Measurements from ENCODE around the gene CCNL2.
"Not testable (repeated sequence)": the region's sequence is repeated elsewhere in the genome, so short reads cannot be mapped to it uniquely, and the experiment has no call there.

The CCNL2 gene

GRCh38 chr1:1397839-1398523 is 1.2 kb downstream of the CCNL2 start:
- DNase-seq = no peak

- no peak for DNase-seq
These were observed 4.0 kb downstream of the CCNL2 start for GRCh38 chr1:1395166-1395565.

GRCh38 chr1:1394116-1394515 is 5.0 kb downstream of the CCNL2 start:
- no peak for DNase-seq

- no peak for DNase-seq
These were observed 5.7 kb downstream of the CCNL2 start for GRCh38 chr1:1393428-1393827.

- no peak for DNase-seq
These were observed 6.1 kb downstream of the CCNL2 start for GRCh38 chr1:1393014-1393413.

GRCh38 chr1:1391225-1391624 is 7.9 kb downstream of the CCNL2 start:
- no peak for DNase-seq

GRCh38 chr1:1390675-1391074 is 8.5 kb downstream of the CCNL2 start:
- DNase-seq = no peak

- no peak for DNase-seq
These were observed 11.1 kb downstream of the CCNL2 start for GRCh38 chr1:1388078-1388472.

- DNase-seq = no peak
These were observed 11.7 kb downstream of the CCNL2 start for GRCh38 chr1:1387098-1388077.

GRCh38 chr1:1385931-1386330 is 13.2 kb downstream of the CCNL2 start:
- DNase-seq = no peak

- DNase-seq = not testable (repeated sequence)
These were observed 13.8 kb downstream of the CCNL2 start for GRCh38 chr1:1385339-1385738.

GRCh38 chr1:1381294-1381693 is 17.8 kb downstream of the CCNL2 start:
- DNase-seq = no peak

GRCh38 chr1:1380860-1381259 is 18.3 kb downstream of the CCNL2 start:
- DNase-seq = no peak

GRCh38 chr1:1377540-1378205 is 21.5 kb downstream of the CCNL2 start:
- DNase-seq = no peak

GRCh38 chr1:1376551-1377226 is 22.4 kb downstream of the CCNL2 start:
- no peak for DNase-seq

GRCh38 chr1:1374929-1375662 is 24.0 kb downstream of the CCNL2 start, which contains the start of gene AURKAIP1:
AURKAIP1 (minus strand) TSS chr1:1375207; CDS start chr1:1374756, 451 bp downstream.
- peak; percentile 94 for DNase-seq

- DNase-seq = no peak
These were observed 24.6 kb downstream of the CCNL2 start for GRCh38 chr1:1374589-1374928.

- no peak for DNase-seq
These were observed 25.1 kb downstream of the CCNL2 start for GRCh38 chr1:1373815-1374588.

GRCh38 chr1:1373051-1373814 is 25.9 kb downstream of the CCNL2 start:
- DNase-seq = no peak

Data from activated CD8-positive, alpha-beta memory T cell treated with anti-CD3 and anti-CD28 coated beads for 24 hours (primary cell).